ENCODE measurements around the gene LY6G5B.

LY6G5B gene

GRCh38 chr6:31655349-31656237, 14.2 kb upstream of the LY6G5B start, which contains the start of gene APOM:
Gene APOM, plus strand, starts transcription at chr6:31655894. Its CDS starts 73 bp downstream, at chr6:31655967.
- Mint-ChIP-seq H3K9me3 (no peaks in the 10 kb centered on the region), H3K4me1 (peaks cover 60% of the 10 kb centered on the region), H3K36me3 (peaks cover 83% of the 10 kb centered on the region), H3K27ac (peak within 1 kb of the TSS; percentile 94), H3K4me3 (no peak within 1 kb of the TSS)
- ATAC-seq (no peak), DNase-seq (ENCODE audit: low spot score in 2 of 2) (no peak)

GRCh38 chr6:31657406-31658157, 12.2 kb upstream of the LY6G5B start:
- Mint-ChIP-seq H3K9me3 (no peaks in the 10 kb centered on the region), H3K4me1 (peaks cover 63% of the 10 kb centered on the region), H3K27ac (peak overlapping the region; percentile 94), H3K4me3 (peak overlapping the region; percentile 95), H3K36me3 (peaks cover 83% of the 10 kb centered on the region)
- ATAC-seq (peak; percentile 45), DNase-seq (ENCODE audit: low spot score in 2 of 2) (no peak)

GRCh38 chr6:31658158-31658688, 11.6 kb upstream of the LY6G5B start:
- Mint-ChIP-seq H3K27ac (peak overlapping the region; percentile 94), H3K36me3 (peaks cover 83% of the 10 kb centered on the region), H3K4me1 (peaks cover 69% of the 10 kb centered on the region), H3K9me3 (no peaks in the 10 kb centered on the region), H3K4me3 (peak overlapping the region; percentile 95)
- ATAC-seq, result no peak
- no peak for DNase-seq (ENCODE audit: low spot score in 2 of 2)

- H3K4me1 Mint-ChIP-seq, result peaks cover 78% of the 10 kb centered on the region
- ATAC-seq (no peak), DNase-seq (ENCODE audit: low spot score in 2 of 2) (no peak)
- no peaks in the 10 kb centered on the region for H3K9me3 Mint-ChIP-seq
- H3K27ac Mint-ChIP-seq, result peak overlapping the region; percentile 94
- peak overlapping the region; percentile 95 for H3K4me3 Mint-ChIP-seq
- peaks cover 91% of the 10 kb centered on the region for H3K36me3 Mint-ChIP-seq
These were observed 10.7 kb upstream of the LY6G5B start for GRCh38 chr6:31658983-31659648.

GRCh38 chr6:31659649-31660380, 10.0 kb upstream of the LY6G5B start:
- ATAC-seq (peak; percentile 65), DNase-seq (ENCODE audit: low spot score in 2 of 2) (peak in 1 of 2 donors; percentile 57)
- peak overlapping the region; percentile 94 for H3K27ac Mint-ChIP-seq
- H3K9me3 Mint-ChIP-seq, result no peaks in the 10 kb centered on the region
- peaks cover 84% of the 10 kb centered on the region for H3K4me1 Mint-ChIP-seq
- H3K36me3 Mint-ChIP-seq, result peaks cover 98% of the 10 kb centered on the region
- peak overlapping the region; percentile 95 for H3K4me3 Mint-ChIP-seq

- peak within 1 kb of the TSS; percentile 94 for H3K27ac Mint-ChIP-seq
- peak; percentile 59 to 85 for DNase-seq (ENCODE audit: low spot score in 2 of 2)
- H3K9me3 Mint-ChIP-seq, result no peaks in the 10 kb centered on the region
- H3K4me1 Mint-ChIP-seq, result peaks cover 81% of the 10 kb centered on the region
- peak within 1 kb of the TSS; percentile 95 for H3K4me3 Mint-ChIP-seq
- H3K36me3 Mint-ChIP-seq, result peaks cover 97% of the 10 kb centered on the region
- ATAC-seq, result peak; percentile 75
These were observed 9.2 kb upstream of the LY6G5B start, which contains the start of gene C6orf47 for GRCh38 chr6:31660381-31661261. Gene C6orf47, minus strand, starts transcription at chr6:31660778. Its CDS starts 831 bp downstream, at chr6:31659947.

GRCh38 chr6:31661262-31662123, 8.3 kb upstream of the LY6G5B start:
- DNase-seq (ENCODE audit: low spot score in 2 of 2) (no peak), ATAC-seq (no peak)
- no peaks in the 10 kb centered on the region for H3K9me3 Mint-ChIP-seq
- peak overlapping the region; percentile 94 for H3K27ac Mint-ChIP-seq
- H3K4me3 Mint-ChIP-seq, result peak overlapping the region; percentile 95
- H3K36me3 Mint-ChIP-seq, result peaks cover 97% of the 10 kb centered on the region
- H3K4me1 Mint-ChIP-seq, result peaks cover 80% of the 10 kb centered on the region

GRCh38 chr6:31662124-31662723, 7.6 kb upstream of the LY6G5B start:
- peak overlapping the region; percentile 95 for H3K4me3 Mint-ChIP-seq
- no peaks in the 10 kb centered on the region for H3K9me3 Mint-ChIP-seq
- peaks cover 97% of the 10 kb centered on the region for H3K36me3 Mint-ChIP-seq
- no peak for ATAC-seq
- DNase-seq (ENCODE audit: low spot score in 2 of 2), result no peak
- H3K27ac Mint-ChIP-seq, result no peak overlapping the region
- H3K4me1 Mint-ChIP-seq, result peaks cover 83% of the 10 kb centered on the region

- Mint-ChIP-seq H3K36me3 (peaks cover 97% of the 10 kb centered on the region), H3K27ac (peak overlapping the region; percentile 99), H3K4me3 (peak overlapping the region; percentile 95), H3K9me3 (no peaks in the 10 kb centered on the region), H3K4me1 (peaks cover 83% of the 10 kb centered on the region)
- ATAC-seq (no peak), DNase-seq (ENCODE audit: low spot score in 2 of 2) (no peak)
These were observed 6.4 kb upstream of the LY6G5B start for GRCh38 chr6:31663126-31663960.

- no peak for ATAC-seq
- Mint-ChIP-seq H3K4me1 (peaks cover 75% of the 10 kb centered on the region), H3K36me3 (peaks cover 97% of the 10 kb centered on the region), H3K9me3 (no peaks in the 10 kb centered on the region), H3K27ac (peak overlapping the region; percentile 99), H3K4me3 (peak overlapping the region; percentile 95)
- peak in 1 of 2 donors; percentile 62 for DNase-seq (ENCODE audit: low spot score in 2 of 2)
These were observed 5.6 kb upstream of the LY6G5B start for GRCh38 chr6:31663961-31664789.

- Mint-ChIP-seq H3K27ac (peak within 1 kb of the TSS; percentile 99), H3K36me3 (peaks cover 99% of the 10 kb centered on the region), H3K4me1 (peaks cover 67% of the 10 kb centered on the region), H3K4me3 (peak within 1 kb of the TSS; percentile 95), H3K9me3 (no peaks in the 10 kb centered on the region)
- peak; percentile 70 to 93 for DNase-seq (ENCODE audit: low spot score in 2 of 2)
- ATAC-seq, result peak; percentile 63
These were observed 4.8 kb upstream of the LY6G5B start, which contains the start of gene GPANK1 for GRCh38 chr6:31664790-31665500. Gene GPANK1, minus strand, starts transcription at chr6:31664997. Its CDS starts 519 bp downstream, at chr6:31664478.

Data from stimulated activated effector memory CD8-positive, alpha-beta T cell treated with anti-CD3 and anti-CD28 coated beads, Interleukin-12 subunit alpha, Interleukin-12 subunit beta, amount 100 ng/mL, for 72 hours (primary cell).